NCI-H82 treated with DMSO at 0.1 percent for 48 hours (cell line): Measurements from ENCODE around the gene MXRA7.
"Not testable (repeated sequence)": the region's sequence is repeated elsewhere in the genome, so short reads cannot be mapped to it uniquely, and the experiment has no call there.

Experiments
- DNase-seq: peaks from one replicate; lab custom pipeline; 2025; ENCODE audit not compliant: unreplicated experiment; lab: John Stamatoyannopoulos, UW

The MXRA7 gene

DNA sequence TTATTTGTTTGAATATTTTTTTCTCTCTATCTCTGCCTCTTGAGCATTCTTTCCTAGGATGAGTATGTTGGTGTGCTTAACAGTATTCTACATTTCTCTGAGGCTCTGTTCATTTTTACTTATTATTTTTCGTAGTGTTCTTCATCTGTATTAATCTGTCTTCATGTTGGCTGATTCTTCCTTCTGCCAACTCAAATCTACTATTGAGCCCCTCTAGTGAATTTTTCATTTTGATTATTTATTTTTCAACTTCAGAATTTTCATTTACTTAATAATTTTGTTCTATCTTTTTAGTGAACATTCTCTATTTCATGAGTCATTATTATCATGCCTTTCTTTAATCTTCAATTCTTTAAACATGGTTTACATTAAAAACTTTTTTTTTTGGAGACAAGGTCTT, 64.1 kb downstream of the MXRA7 start:
- DNase-seq, result no peak

DNA sequence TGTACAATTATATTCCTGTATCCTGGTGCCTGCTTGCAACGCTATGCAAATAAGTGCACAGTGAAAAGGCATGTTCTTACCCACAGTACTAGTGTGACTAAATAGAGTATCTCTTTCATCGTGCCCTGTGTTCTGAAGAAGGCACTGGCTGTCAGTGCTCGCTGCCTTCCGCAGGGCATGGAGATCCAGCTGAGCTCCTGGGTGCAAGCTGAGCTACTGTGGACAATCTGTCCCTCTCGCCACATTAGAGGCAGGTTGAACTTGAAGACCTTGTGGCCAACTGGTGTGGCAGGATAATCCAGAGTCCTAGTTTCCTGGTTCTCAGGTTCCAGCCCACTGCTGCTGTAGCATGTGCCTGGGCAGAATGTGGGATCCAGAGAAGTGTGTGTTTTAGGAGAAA, 65.3 kb downstream of the MXRA7 start:
- DNase-seq, result no peak

DNA sequence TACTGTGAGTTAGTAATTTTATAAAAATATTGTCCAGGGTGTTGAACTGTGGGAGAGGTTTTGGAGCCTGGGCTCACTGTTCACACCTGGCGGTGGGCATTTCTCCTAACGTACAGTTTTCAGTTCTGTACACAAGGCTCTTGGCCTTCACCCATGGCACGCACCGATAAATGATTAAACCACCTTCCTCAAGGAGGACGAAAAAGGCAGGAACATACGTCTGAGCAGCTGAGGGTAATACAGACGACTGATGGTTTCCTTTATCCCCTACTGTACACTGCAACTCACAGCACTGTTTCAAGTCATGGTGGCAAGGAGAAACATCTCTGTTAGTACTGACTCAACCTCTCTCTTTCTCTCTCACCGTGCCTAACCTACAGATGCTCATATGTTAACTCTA, 65.8 kb downstream of the MXRA7 start:
- no peak for DNase-seq

GRCh38 chr17:76643553-76644148, 67.1 kb downstream of the MXRA7 start, which contains the start of gene ST6GALNAC1:
TSS of gene ST6GALNAC1 (minus strand) at chr17:76643757. CDS start at chr17:76643638, 119 bp downstream.
- no peak for DNase-seq

DNA sequence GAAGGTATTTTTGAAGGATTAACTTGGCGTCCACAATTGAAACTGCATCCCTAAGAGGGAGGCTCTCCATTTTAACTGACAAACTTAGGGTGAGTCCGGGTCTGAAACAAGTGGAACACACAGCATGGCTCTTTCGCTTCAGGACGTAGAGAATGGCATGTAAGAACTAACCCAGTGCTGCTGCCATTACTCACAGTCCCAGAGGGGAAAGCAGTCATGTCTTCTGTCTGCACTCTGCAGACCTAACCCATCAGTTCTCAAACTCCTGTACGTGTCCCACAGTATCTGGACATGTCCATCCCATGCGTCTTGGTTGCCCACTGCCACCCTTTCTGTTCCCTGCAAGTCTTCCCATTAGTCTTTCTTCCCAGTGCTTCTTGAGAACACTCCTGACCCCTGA, 67.8 kb downstream of the MXRA7 start:
- no peak for DNase-seq

DNA sequence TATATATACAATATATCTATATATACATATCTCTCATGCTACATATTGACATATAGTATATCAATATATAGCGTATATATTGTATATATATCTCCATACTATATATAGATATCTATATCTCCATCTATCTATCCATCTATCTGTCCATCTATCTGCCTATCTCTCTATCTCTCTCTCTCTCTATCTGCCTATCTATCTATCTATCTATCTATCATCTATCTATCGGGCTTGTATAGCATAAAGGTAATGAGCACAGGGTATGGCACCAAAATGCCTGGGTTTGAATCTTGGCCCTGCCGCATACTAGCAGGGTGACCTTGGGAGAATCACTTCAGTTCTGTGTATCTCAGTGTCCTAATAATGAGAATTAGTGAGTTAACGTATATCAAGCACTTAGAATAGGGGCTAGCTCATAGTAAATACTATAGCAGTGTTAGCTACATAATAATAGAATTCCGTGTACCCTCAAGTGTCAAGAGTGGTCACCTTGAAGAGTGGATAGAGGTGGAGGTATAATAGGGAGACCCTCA, 68.7 kb downstream of the MXRA7 start:
- no peak for DNase-seq

DNA sequence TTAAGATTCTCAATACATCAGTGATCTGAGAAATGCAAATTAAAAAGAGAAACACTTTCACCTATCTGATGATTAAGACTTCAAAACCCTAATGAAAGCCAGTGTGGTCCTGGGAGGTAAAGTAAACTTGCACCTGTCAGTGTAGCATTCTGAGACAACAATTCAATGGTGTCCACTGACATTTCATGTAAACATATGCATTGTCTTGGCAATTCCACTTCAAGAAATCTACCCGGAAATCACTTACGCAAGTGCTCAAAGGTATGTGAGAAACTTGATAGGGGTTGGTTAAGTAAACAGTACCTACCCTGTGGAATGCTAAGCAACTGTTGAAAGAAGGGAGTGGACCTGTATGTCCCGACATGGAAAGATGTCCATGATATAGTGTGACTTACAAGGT, 69.3 kb downstream of the MXRA7 start:
- DNase-seq, result no peak

GRCh38 chr17:76640550-76641380, 70.0 kb downstream of the MXRA7 start:
- no peak for DNase-seq

- no peak for DNase-seq
These were observed 72.5 kb downstream of the MXRA7 start for GRCh38 chr17:76638263-76638662.

DNA sequence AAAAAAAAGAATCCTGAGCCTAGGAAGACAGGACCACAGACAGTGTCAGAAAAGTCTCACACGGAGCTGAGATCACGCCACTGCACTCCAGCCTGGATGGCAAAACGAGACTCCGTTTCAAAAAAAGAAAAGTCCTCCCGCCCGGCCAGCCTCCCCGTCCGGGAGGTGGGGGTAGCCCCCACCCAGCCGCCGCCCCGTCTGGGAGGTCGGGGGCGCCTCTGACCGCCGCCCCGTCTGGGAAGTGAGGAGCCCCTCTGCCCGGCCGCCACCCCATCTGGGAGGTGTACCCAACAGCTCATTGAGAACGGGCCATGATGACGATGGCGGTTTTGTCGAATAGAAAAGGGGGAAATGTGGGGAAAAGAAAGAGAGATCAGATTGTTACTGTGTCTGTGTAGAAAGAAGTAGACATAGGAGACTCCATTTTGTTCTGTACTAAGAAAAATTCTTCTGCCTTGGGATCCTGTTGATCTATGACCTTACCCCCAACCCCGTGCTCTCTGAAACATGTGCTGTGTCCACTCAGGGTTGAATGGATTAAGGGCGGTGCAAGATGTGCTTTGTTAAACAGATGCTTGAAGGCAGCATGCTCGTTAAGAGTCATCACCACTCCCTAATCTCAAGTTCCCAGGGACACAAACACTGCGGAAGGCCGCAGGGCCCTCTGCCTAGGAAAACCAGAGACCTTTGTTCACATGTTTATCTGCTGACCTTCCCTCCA, 74.1 kb downstream of the MXRA7 start:
- DNase-seq, result not testable (repeated sequence)

DNA sequence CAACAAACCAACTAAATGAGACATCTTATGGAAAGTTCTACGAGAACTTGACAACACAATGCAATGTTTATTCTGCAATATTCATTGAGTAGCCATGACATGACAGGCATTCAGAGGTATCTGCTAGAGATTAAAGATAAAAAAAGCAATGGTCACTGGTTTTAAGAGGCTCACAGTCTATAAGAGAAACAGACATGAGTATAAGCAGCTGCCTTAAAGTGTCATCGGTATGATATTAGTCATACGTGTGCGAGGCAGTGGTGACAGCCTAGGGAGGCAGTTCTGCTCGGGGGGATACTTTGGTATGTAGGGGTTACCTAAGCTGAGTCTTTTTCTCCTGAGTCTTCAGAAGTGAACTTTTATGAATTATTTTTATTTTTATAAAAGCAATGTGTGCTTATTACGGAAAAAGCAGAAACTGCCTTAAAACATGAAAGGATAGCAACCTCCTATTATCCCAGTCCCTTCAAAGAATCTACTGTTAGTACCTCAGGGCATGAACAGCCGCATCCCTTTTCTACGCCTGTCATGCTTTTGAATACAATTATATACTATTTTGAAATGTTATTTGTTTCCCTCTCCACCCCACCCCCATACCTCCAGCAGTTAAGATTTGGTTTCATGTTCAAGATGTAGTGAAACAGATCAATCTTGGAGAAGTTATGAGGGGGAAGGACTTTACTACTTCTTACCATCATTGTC, 75.0 kb downstream of the MXRA7 start:
- DNase-seq, result no peak

DNA sequence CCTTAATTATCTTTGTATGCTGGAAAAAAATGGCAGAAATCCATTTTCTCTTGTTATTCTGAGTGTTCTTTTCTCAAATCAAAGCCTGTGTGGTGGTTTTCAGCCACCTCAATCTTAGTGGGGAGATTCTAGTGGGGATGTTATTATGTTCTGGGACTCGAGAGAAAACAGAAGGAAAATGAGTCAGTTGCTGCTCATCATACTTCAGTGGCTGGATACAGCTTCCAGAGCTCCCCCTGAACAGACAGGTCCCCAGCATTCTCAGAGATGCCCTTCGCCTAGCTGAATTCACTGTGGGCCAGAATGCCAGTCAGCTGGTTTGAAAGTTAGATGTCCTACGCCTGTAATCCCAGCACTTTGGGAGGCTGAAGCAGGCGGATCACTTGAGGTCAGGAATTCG, 75.7 kb downstream of the MXRA7 start:
- no peak for DNase-seq

DNA sequence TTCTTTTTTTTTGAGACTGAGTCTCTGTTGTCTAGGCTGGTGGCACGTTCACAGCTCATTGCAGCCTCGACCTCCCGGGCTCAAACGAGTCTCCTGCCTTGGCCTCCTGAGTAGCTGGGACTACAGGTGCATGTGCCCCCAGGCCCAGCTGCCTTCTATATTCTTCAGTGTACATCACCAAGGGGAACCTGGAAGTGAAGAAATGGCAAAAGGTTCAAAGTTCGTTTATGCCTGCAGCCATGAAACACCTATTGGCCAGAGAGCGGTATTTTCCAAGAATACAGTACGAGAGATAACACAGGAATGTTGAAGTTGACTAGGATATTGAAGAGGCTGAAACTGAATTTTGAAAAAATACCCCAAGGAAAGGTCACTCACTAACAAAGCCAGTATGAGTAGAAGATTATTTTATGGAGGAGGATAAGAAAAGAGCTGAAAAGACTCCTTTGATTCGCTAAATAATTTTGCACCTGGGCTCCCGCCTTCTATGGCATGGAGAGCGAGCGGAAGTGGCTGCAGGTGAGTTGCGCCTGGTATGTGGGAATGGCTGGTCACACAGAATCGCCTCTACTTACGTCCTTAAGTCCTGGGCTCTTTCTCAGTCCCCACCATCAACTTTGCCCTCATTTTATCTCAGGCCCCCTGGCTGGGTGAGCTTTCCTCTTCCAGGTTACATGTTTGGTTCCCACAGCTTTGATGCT, 77.0 kb downstream of the MXRA7 start:
- no peak for DNase-seq

- no peak for DNase-seq
These were observed 78.8 kb downstream of the MXRA7 start for GRCh38 chr17:76631821-76632565.

DNA sequence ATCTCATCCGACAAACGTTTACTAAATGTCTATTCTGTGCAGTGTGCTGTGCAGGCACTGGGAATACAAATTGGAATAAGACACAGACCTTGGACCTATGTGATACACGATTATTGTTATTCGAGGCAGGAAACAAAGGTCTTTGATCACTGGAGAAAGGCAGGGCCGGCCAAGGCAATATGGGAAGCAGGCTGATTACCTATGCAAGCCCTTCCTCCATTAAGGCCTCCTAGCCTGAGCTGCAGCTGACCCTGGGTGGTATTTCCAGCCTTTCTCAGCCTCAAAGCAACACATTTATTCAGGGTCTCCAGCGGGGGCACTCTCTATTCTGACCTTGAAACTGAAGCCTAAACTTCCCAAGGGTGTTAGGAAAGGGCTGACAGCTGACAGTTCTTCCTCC, 80.6 kb downstream of the MXRA7 start:
- no peak for DNase-seq
